Measurements from ENCODE around the gene SCN4B.
A peak's percentile ranks its signal among the peaks of the same experiment; 100 is the strongest.
"Not testable (repeated sequence)": the region's sequence is repeated elsewhere in the genome, so short reads cannot be mapped to it uniquely, and the experiment has no call there.

The SCN4B gene

DNA sequence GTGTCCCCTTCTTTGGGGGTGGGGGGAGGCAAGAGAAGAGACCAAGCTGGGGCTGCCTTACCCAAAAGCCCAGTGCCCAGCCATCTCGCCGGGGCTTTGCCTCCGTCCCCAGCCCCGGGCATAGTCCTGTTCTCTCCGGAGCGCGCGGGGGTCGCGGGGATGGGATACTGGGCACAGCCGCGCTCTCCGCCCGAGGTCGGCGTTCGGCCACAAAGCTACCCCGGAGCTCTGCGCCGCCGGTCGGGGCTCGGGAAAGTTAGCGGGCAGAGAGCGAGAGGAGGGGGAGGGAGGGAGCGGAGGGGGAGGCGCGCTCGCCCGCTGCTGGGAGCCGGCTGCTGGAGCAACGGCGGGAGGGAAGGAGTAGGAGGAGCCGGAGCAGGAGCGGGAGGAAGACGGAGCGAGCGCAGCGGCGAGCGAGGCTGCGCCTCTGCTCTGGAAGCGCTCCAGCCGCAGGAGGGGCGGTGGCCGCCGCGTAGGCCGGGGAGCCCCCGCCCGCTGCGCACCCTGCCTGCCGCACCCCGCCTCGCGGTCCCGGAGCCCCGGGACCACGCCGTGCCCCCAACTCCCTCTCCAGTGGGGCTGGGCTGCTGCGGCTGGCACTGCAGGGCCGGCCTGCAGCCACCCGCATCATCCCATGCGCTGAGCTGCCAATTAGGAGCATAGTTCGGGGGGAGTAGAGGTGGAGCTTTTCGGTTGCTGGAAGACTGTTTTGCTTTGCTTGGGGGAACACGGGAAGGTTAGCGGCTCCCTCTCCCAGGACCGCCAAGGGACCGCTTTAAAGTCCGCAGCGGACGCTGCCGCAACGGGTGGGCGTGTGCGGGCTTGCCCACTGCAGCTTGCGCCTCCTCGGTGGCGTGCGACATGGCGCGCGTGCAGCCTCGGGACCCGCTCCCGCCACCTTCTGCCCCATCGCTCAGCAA, at the start of gene SCN4B:
SCN4B (minus strand) TSS at position 272 of the 920 bp plus-strand sequence; CDS start at position 122, 150 bp downstream.
- DNase-seq (ENCODE audit: low read depth in 2 of 2) = peak in 1 of 2 experiments; percentile 11

DNA sequence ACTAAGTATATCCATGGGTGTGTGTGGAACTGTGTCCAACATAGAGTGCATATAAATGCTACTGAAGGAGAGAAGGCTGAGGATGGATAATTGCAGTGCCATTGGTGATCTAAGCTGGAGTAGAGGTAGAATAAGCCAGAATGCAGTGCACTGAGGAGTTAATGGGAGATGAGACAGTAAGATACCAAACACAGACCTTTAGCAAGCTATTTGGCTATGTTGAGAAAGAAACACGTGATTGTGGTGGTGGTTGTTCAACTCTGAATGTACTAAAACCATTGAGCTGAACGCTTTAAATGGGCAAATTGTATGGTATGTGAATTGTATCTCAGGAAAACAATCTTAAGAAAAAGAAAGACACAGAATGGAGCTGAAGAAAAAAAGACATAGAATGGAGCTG, 49.3 kb upstream of the SCN4B start:
- DNase-seq (ENCODE audit: low read depth in 2 of 2) = no peak

DNA sequence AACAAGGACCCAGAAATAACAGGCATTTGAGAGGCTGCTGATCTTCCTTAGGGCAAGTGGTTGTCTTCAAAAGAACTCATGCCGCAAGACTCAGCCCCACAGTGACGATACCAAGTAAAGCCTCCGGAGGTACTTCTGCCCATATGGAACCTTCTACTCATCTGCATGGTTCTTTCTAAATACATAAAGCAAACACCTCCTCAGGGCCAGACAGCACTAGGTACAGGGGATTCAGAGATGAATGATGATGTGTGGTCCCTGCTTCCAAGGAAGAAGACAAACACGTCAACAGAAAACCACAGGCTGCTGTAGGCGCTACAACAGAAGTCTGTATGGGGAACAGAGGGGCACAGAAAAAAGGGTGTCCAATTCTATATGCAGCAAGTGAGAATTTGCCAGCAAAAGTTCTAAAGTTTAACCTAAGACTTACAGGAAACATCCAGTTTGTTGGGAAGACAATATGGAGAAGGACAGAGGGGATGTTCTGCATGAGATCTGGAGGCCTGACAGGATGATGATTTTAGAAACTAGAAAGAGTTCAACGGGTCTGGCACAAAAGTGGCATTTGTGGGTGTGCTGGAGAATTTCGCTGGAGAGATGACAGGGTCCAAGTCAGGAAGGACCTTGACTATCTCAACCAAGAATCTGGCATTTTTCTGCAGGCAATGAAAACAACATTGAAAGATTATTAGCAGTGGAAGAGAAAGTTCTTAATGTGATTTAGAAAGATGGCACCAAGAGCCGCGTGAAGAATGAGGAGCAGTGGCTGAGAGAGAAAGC, 48.5 kb upstream of the SCN4B start:
- no peak for DNase-seq (ENCODE audit: low read depth in 2 of 2)

- DNase-seq (ENCODE audit: low read depth in 2 of 2) = no peak
Observed at GRCh38 chr11:118200497-118200896, 47.9 kb upstream of the SCN4B start.

- DNase-seq (ENCODE audit: low read depth in 2 of 2) = no peak
Observed at GRCh38 chr11:118199135-118199534, 46.5 kb upstream of the SCN4B start.

DNA sequence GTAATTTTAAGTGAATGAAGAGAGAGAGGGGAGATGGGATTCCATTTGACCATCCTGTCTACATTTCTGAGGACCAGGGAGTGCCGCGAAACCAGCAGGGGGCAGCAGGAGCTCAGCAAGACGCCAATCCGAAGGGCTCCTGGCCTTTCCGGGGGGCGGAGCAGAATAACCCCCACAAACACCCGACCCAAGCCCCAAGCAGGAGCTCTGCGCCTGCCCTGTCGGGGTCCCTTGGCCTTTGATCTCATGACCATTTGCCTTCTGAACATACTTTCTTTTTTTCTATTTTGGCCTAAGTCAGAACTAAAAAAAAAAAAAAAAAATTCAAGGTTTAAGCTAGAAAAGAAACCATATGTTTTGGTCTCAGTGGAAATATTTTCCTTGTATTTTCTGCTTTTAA, 45.7 kb upstream of the SCN4B start:
- DNase-seq (ENCODE audit: low read depth in 2 of 2) = peak; percentile 64 to 86

DNA sequence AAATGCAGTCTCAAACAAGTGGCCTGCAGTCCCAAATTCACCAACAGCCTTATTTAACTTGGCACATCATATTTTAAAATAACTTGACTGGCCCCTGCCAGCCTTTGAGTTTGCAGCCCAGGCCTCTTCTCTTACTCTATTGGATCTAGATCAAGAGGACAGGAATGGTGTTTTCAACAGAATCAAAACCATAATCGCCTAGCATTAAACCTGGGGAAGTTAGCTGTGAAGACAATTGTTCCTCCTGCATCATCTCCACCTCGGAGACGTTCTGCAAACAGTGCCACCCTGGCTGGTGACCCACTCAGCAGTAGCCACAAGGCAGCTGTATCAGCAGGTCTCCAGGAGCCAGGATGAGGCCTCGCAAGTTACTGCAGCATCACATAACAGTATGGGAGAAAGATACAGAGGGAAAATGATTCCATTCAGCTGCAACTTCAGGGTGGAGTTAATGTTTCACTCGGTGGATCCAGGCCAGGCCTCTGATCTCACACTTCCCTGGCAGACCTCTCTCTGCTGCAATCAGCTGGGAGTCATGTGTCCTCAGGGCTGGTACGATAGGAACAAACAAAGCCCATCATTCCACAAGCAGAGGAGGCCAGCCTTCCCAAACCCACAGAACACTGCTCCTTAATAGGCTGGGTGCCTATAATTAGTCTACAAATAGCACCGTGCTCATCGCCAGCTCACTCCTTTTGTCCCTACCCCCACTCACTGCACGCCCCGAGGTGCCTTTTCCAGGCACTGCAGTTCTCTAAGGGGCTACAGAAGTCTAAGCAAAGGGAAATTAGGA, 42.4 kb upstream of the SCN4B start:
- no peak for DNase-seq (ENCODE audit: low read depth in 2 of 2)

- DNase-seq (ENCODE audit: low read depth in 2 of 2) = no peak
Observed at GRCh38 chr11:118193910-118194566, 41.4 kb upstream of the SCN4B start.

- not testable (repeated sequence) for DNase-seq (ENCODE audit: low read depth in 2 of 2)
Observed at GRCh38 chr11:118192817-118193216, 40.2 kb upstream of the SCN4B start.

DNA sequence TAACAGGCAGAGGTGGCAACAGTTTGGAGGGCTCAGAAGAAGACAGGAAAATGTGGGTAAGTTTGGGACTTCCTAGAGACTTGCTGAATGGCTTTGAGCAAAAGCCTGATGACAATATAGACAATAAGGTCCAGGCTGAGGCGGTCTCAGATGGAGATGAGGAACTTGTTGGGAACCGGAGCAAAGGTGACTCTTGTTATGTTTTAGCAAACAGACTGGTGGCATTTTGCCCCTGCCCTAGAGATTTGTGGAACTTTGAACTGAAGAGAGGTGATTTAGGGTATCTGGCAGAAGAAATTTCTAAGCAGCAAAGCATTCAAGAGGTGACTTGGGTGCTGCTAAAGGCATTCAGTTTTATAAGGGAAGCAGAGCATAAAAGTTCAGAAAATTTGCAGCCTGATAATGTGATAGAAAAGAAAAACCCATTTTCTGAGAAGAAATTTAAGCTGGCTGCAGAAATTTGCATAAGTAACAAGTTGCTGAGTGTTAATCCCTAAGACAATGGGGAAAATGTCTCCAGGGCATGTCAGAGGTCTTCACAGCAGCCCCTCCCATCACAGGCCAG, 38.4 kb upstream of the SCN4B start:
- DNase-seq (ENCODE audit: low read depth in 2 of 2) = not testable (repeated sequence)

DNA sequence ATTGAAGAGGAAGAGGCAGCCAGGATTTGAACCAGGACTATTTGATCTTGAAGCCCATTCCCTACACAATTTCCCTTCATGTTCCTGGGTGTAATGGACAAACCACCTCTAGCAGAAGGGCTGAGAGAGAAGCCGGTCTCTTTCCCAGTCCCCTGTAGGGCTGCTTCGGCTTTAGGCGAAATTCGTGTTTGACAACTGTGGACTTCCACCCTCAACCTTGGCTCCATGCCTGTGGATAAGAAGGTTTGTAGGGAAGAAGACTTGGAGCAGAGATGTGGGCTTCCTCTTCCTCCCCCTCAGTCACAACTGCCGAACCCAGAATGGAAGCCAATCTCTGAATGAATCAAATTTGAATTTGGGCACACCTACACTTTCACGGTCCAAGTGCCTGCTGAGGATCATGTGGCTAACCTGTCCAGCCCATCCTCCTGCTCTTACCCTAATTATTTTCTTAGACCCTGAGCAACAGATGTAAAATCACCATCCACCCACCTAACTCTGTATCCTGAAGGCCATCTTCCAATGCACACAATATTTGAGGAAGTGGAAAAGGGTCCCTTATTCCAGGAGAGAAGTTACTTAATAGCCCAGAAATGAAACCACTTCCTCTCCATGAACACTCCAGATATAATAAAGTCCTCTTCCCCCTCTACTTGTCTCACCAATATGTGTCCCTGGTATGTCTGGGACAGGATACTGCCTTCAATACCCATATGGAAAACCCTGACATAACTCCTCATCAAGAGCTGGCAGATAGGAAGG, 33.9 kb upstream of the SCN4B start:
- DNase-seq (ENCODE audit: low read depth in 2 of 2) = no peak

DNA sequence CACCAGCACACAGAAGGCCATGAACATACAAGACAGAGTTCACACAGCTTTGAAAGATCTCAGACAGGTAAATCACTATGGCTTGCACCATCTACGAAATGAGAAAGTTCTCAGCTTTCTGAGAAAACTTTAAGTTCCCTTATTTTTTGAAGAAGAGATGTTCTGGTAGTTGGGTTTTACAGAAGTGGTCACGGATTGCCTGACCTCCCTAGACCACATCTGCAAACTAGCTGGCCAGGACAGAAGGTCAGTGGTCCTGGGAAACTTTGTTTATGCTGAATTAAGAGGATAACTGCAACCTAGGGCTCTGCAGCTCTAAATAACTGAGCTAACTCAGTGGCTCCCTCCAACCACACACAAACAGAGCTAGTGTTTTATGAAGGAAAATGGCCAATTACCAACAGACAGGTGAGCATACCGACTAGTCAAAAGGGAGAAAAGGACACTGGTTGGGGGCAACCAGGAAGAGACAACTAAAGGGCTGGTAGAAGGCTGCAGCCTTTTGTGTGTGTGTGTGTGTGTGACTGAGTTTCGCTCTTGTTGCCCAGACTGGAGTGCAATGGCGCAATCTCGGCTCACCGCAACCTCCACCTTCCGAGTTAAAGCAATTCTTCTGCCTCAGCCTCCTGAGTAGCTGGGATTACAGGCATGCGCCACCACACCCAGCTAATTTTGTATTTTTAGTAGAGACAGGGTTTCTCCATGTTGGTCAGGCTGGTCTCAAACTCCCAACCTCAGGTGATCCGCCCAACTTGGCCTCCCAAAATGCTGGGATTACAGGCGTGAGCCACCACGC, 32.4 kb upstream of the SCN4B start:
- no peak for DNase-seq (ENCODE audit: low read depth in 2 of 2)

- not testable (repeated sequence) for DNase-seq (ENCODE audit: low read depth in 2 of 2)
Observed at GRCh38 chr11:118183691-118184090, 31.1 kb upstream of the SCN4B start.

DNA sequence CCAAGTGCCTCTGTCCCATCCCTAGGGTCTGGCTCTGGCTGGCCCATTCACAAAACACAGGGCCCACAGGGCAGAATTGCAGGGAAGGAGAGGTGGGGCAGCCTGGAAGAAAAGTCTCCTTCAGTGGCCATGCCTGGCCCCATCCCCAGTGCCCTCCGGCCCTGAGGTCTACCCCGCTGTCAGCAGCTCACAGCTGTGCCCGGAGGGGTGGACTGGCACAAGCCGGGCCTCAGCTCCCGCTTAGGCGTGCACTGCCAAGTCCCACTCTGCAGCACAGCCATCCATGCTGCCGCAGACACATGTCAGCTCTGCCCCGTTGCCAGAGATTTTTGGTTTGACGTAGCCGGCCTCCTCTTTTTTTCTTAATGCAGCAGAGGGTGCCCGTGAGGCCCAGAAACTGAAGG, 27.7 kb upstream of the SCN4B start:
- no peak for DNase-seq (ENCODE audit: low read depth in 2 of 2)

- DNase-seq (ENCODE audit: low read depth in 2 of 2) = no peak
Observed at GRCh38 chr11:118176778-118177134, 24.1 kb upstream of the SCN4B start.

- DNase-seq (ENCODE audit: low read depth in 2 of 2) = no peak
Observed at GRCh38 chr11:118175993-118176777, 23.6 kb upstream of the SCN4B start, which contains the start of gene SCN2B. Gene SCN2B (minus strand): TSS chr11:118176639. CDS start chr11:118176431, 208 bp downstream.

- no peak for DNase-seq (ENCODE audit: low read depth in 2 of 2)
Observed at GRCh38 chr11:118175031-118175992, 22.7 kb upstream of the SCN4B start.
